NCI-H748 (cell line): ENCODE results near the gene OSBPL2.

Source experiments
- DNase-seq: peaks from one replicate; lab custom pipeline; 2025; ENCODE audit not compliant: unreplicated experiment; lab: John Stamatoyannopoulos, UW

The OSBPL2 gene

DNA sequence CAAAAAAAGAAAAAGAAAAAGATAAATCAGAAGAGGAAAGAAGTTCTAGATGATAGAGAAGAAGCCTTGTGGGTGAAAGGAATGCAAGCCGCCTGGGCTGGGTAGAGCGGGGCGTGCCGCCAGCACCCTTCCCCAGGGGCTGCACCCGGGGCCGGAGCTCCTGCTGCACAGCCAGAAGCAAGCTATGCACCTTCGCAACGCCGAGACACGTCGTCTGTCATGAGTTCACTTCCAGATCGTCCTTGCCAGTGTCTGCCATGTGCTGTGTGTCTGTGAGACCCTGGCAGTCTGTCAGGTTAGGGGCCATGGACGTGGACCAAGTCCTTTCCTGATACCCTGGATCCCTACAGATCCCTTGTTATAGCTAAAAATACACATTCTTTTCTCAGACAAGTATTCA lies 38.9 kb downstream of the OSBPL2 start:
- no peak for DNase-seq

DNA sequence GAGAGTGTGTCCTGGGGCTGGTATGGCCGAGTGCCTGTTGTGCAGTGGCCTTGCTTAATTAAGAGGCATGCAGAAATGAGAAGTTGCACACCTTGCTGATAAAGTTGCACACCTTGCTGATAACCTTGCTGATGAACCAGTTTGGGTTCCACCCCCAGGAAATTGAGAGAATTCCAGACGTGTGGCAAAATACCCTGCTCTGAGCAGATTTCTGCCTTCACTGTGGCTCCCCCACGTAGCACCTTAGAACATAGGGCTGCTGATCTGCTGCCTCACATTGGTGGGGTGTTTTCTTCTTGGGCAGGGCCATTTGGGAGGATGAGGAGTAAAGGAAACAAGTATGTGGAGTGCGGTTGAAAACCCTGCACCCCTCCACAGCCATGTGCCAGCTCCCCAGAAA lies 42.0 kb downstream of the OSBPL2 start:
- DNase-seq = no peak

DNA sequence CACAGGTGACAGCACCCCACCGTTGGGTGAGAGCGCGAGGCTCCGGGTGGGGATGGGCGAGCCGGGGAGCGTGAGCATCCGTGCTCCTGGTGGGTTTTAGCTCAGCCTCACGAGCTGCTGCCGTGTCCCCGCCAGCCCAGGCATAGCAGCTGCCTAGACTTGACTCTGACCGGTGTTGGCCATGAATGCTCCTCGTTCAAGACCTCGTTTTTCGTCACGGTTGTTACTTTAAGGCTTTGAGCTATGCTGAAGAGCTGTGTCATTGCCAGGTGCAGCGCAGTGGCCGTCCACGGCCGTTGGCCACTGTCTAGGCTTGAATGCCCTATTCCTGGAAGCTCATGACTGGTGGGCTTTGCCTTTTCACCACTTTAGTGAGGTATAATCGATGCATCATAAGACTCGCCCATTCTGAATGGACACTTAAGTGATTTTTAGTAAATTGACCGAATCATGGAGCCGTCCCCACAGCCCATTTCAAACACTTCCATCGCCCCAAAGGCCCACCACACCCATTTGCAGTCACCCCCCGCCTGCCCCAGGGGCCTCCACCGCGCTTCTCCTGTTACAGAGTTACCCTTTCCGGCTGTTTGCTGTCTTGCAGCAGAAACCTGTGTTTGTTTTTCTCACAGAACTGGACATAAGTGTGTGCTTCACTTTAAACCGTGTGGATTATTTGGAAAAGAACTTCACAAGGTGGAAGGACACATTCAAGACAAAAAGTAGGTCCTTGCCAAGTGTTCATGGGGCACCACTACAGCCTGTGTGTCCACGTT lies 43.0 kb downstream of the OSBPL2 start:
- no peak for DNase-seq

DNA sequence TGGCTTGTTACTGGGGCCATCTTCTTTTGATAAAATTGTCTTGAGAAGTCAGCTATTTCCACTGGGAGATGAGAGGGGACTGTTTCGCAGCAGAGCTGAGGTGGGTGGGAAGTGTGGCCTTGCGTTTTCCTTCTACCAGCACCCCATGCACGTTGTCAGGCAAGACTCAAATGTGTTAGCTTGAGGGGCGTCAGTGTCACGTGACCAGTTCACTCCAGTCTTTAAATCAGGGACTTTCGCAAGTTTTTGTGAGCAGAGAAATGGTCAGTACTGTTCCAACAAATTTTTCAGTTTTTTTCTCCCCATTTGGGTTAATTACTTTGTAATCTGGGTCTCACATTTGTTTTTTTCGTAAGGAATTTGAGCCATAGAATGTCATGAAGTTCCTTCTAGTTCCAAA lies 43.8 kb downstream of the OSBPL2 start:
- no peak for DNase-seq

DNA sequence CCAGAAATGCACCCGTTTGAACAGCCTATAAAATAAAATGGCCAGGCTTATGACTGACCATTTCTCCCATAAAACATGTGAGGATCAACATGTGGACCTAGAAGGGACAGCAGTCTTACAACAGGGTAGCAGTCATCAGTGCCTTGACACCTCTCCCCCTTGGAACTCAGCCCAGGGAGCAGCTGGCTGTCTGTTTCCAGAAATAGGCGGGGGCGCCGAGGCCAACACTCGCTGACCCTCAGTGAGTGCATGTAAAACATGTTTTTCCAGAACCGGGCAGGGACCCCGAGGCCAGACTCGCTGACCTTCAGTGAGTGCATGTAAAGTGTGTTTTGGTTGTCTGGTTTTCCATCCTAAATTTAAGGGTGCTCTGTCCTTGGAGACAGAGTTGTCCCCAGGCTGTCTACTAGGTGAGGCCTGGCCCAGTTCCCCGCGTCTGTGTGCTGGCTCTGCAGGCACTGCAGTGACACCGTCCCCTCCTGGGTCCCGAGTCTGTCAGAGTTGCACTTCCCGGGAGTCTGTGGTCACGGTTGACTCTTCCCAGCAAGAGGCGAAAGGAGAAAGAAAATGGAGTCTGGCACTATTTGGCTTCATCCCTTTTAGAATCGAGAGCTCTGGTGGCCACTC lies 44.7 kb downstream of the OSBPL2 start:
- no peak for DNase-seq

DNA sequence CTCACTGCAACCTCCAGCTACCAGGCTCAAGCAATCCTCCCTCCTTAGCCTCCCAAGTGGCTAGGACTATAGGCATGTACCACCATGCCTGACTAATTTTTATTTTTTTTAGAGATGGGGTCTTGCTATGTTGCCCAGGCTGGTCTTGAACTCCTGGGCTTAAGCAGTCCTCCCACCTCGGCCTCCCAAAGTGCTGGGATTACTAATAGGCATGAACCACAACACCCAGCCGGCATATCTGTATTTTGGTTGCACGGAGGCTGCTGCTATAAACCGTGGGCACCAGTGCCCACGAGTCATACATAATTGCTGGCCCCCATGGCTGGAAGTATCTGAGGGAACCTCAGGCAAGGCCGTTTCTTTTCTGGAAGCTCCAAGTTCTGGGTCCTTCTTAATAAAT lies 46.1 kb downstream of the OSBPL2 start:
- DNase-seq = no peak

DNA sequence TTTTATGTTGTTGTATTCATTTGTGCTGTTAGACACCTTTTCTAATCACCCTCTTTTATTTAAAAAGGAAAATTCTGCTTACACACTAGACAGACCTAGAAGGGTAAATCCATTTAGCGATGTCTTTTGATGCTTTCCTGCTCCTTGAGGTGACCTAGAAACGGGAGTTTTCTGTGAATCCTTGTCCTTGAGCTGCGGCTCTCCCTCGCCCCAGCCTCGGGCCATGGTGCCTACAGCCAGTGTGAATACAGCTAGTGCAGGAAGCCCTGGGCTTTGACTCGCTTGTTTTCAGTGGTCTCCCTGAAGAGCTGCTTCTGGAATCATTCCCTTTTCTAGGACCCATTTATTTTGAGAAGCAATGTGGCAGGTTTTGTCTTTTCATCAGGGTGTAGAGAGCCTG lies 46.8 kb downstream of the OSBPL2 start:
- DNase-seq = no peak

DNA sequence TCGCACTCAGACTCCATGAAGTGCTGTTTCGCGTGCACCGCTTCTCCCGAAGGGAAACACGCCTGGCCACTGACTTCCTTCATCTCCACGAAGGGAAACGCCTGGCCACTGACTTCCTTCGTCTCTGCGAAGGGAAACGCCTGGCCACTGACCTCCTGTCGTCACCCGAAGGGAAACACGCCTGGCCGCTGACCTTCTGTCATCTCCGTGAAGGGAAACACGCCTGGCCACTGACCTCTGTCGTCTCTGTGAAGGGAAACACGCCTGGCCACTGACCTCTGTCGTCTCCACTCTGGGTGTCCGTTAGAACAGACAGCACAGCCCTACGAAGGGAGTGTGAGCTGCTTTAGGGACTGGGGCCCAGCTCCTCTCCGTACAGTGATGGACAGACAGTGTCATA lies 47.4 kb downstream of the OSBPL2 start:
- DNase-seq = no peak

DNA sequence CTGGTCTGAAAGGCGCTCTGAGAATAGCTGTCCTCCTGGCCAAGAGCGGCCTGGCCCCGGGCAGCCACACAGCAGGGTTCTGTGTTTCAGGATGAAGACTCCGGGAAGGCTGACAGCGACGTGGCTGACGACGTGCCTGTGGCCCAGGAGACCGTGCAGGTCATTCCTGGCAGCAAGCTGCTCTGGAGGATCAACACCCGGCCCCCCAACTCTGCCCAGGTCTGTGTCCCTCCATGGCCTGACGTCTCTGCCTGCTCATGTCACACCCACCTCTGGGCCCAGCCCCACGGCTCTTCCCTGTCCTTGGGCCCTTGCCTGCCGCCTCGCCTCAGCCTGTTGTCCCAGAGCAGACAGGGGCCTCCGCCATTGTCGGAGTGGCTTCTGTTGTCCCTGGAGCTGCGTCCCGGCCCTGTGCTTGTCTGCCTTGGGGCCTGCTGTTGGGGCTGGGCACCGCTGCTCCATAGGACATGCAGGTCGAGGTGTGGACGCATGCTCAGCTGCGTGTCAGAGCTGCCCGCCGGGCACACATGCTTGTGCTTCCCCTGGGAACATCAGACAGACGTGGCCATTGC lies 48.3 kb downstream of the OSBPL2 start:
- DNase-seq = no peak

DNA sequence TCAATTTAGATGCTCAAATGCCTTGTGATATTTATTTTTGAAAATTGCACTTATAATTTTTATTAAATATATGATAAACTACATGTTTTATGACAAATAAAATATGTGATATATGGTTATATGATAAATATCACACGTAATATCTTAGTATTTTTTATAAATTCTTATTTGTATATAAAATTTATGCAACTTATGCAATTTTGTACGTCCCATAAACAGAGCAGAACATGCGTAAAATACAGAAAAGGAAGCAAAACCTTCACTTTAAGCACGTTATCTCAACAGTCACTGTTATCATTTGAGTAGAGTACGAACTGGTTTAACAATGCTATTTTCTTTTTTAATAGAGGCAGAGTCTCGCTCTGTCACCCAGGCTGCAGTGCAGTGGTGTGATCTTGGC lies 48.8 kb downstream of the OSBPL2 start:
- no peak for DNase-seq

DNA sequence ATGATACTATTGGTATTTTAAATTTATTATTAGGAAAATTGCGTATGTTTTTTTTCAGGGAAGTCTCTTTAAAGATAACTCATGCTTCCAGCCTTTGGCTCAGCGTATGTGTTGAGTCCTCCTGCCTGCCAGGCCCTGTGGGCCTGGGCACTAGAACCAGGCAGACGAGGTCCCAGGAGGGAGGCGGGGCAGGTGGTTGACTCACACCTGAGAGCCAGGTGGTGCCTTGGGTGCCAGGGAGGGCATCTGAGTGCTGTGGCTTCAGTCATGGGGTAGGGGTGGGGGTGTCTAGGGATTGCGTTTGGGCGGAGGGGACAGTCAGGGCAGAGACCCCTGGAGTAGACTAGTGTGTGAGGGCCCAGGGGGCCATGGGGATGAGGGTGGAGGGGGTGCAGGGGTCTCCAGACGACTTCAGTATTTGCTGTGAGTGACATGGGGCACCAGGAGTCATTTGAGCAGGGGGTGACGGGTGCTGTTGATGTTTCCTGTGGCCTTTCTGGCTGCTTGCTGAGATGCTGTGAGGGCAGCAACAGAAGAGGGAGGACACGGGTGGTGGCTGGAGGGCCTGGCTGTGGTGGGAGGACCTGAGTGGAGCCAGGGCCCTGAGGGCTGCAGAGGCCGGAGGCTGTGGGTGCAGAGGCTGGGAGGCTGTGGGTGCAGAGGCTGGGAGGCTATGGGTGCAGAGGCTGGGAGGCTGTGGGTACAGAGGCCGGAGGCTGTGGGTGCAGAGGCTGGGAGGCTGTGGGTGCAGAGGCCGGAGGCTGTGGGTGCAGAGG lies 49.6 kb downstream of the OSBPL2 start:
- no peak for DNase-seq

DNA sequence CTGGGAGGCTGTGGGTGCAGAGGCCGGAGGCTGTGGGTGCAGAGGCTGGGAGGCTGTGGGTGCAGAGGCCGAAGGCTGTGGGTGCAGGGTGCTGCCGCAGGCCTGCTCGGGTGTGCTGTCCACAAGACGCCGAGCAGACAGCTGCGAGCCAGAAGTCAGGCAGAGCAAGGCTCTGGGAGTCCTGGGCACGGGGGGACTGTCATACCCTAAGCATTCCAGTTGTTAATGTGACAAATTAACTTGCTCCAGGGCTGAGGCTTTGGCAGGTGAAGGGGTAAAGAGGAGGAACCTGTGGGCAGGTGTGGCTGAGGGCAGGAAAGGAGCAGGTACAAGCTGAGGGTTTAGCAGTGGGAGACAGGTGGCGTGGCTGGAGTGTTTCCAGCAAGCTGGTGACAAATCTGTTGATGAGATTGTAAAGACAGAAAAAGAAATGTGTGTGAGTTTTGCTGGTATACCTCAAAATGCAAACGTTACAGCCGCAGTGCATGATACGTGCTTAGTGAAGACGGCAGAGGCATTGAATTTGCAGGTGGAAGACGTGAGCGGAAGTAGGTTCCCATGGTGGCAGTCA lies 50.3 kb downstream of the OSBPL2 start:
- DNase-seq = no peak

DNA sequence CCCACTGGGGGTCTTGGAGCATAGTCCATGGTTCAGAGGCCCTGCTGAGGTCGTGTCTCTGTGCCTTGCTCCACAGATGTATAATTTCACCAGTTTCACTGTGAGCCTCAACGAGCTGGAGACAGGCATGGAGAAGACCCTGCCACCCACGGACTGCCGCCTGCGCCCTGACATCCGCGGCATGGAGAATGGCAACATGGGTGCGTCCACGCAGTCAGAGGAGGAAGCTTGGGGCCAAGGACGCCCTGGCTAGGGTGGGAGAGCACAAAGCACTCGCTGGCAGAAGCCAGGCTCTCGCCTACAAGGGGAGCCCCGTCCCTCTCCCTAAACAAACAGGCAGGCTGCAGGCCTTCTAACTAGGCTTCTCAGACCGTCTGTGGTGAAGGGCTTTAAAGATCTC lies 50.8 kb downstream of the OSBPL2 start:
- DNase-seq = no peak

DNA sequence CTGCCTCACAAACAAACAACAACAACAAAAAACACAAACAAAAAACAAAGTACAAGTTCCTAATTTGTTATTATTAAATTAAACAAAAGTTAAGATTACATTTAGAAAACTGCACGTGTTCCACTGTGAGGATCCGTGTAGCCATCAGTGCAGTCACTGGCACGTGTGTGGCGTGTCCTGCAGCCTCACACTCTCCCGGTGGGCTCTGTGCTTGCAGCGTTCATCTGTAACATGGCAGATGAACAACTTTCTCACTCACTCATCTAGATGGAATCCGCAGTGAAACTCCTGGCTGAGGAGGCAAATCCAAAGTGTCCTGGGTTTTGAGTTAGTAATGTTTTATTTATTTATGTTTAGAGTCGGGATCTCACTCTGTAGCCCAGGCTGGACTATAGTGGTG lies 51.6 kb downstream of the OSBPL2 start:
- no peak for DNase-seq

DNA sequence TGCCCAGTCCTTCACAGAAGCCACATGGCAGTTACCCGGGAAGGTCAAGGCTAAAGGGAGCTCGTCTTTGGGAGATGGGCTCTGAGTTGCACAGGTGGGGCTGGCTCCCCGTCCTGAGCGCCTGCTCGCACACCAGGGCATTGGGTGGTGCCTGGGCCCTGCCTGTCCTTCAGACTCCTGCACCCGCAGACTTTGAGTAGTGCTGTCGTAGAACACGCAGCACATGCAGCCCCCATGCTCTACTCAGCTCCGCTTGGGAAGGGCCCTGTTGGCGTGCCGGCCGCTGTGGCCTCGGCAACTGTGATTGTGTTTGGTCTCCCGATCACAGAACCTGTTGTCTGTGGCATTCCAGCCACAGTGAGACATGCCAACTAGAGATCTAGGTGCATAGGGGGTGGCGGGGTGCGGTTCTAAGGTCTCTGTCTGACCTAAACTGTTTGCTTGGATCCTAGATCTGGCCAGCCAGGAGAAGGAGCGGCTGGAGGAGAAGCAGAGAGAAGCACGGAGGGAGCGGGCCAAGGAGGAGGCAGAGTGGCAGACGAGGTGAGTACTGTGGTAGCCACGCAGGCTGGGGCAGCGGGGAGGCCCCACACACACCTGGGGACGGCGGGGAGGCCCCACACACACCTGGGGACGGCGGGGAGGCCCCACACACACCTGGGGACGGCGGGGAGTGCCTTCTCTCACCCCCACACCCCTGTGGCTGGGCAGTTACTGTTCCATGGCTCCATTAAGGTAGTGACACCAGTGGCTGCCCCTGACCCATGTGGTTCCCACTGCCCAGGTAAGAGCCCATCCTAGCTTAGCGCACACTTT lies 53.1 kb downstream of the OSBPL2 start:
- no peak for DNase-seq

DNA sequence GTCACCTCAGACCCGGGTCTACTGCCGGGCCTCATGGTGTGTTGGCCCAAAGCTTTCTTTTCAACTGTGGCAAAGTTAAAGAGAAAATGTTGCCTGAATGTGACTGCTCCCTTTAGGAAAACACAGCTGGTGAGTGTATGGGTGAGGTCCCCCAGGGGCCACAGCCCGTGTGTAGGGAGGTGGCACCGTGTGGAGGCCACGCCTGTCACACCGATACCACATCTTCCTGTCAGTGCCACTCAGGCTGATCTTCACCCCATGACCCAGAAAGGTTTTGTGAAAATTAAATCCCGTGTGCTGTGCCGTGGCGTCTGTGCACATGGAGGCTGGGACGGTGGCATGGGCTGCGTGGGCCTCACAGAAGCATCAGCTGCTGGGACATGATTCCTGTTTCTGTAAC lies 53.8 kb downstream of the OSBPL2 start:
- no peak for DNase-seq

DNA sequence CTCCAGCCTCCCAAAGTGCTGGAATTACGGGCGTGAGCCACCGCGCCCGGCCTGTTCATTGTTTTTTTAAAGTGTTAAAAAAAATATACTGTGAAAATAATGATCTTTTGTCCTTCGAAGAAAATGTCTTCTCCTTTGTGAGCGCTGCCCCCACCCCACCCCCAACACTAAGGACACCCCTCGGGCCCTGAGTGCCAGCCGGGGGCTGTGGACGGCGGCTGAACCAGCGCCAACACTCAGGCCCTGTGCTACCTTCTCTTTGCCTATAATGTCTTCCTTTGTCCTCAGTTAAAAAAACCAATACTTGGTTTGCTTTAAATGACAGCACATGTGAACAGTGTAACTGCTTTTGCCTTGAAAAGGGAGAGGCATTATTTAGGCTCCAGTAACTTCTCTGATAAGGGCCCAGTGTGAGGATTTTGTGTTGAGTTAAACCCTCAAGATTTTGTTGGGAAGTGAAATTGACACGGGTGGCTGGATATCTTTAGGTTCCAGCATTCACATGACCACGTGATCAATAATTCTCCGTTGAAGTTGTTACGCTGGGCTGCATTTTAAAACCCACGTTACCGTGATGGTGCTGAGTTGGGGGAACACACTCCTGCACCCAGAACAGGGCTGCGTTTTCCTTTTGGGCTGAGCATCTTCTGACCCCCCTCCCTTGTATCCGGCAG lies 54.9 kb downstream of the OSBPL2 start:
- DNase-seq = no peak

DNA sequence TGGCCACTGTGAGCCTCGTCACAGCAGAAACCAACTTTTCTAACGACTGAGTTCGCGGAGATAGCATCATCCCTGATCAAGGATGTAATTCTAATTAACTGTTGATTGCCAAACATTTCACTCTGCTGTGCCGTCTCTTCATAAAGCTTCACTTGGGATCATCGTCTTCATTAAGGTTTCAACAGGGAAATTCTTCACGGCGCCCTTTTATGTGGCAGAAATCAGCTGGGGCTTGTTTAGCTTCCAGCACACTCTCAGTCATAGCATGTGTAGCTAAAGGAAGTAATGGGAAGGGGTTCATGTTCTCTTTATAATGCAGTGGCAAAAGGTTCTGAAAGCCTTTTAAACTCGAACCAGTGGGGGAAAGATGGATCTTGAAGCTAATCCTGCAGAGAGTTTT lies 55.6 kb downstream of the OSBPL2 start:
- DNase-seq = no peak

DNA sequence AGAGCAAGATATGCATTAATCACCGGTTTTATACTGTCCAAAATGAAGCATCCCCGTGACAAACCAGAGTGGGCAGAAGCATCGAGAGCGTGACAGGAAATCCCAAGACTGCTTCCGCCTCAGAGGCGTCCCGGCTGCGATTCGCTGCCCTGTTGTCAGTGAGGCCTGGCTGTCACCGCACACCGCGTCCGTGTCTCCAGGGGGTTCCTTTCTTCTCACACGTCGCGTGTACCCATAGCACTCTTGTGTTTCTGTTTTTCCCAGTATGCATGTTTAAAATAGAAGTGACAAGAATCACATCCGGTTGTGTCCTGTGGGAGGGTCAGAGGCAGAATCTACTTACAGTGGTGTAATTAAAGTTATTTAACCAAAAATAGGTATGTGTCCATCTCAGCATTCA lies 56.2 kb downstream of the OSBPL2 start:
- no peak for DNase-seq
